GM18907 (cell line): ENCODE data around the gene ADAP1.
"Not testable (repeated sequence)": the region's sequence is repeated elsewhere in the genome, so short reads cannot be mapped to it uniquely, and the experiment has no call there.

ENCODE experiments used
- ATAC-seq: cut with Tn5 transposase; IDR thresholded peaks from one replicate; pipeline ENCODE4 v1.9.1; 2021; ENCODE audit warnings: mild to moderate bottlenecking, moderate library complexity; ENCODE audit not compliant: unreplicated experiment

The ADAP1 gene

GRCh38 chr7:910931-911431, 43.5 kb downstream of the ADAP1 start:
- ATAC-seq, result no peak

GRCh38 chr7:910441-910861, 44.0 kb downstream of the ADAP1 start:
- ATAC-seq, result no peak

DNA sequence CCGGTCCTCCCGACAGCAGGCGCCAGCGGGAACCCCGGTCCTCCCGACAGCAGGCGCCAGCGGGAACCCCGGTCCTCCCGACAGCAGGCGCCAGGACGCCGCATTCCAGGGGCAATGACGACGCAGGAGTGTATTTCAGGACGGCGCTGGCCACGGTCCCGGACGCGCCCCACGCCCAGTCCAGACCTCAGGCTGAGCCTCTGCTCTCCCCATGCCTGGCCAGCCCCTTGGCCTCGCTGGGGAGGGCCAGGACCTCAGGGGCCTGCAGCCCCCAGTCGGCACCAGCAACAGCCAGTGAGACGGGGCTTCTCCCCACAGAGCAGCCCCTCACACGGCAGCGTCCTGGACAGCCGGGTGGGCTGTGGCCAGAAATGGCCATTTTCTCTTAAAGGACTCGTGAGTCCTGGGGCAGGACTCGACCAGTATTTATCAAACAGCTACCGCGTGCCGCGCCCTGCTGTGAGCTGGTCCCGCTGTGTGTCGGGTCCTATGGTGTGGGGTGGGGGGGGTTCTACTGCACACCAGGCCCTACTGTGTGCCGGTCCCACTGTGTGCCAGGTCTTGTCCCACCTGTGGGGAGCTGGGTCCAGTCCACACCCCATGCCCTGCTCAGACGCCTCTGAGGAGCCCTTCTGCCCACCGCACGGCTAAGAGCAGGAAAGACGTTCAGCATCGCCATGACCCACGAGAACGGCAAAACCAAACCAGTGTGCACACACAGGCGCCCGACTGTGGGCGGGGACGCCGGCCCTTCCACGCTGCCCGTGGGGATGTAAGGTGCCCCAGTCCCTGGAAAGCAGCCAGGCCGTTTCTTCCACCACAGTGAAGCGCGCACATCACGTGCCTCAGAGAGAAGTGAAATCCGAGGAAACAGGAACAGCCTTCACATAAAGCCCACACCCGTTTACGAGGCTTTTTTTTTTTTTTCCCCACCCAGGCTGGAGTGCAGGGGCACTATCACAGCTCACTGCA, 44.8 kb downstream of the ADAP1 start:
- ATAC-seq, result no peak

- ATAC-seq, result not testable (repeated sequence)
Observed at GRCh38 chr7:908591-909357, 45.7 kb downstream of the ADAP1 start.

DNA sequence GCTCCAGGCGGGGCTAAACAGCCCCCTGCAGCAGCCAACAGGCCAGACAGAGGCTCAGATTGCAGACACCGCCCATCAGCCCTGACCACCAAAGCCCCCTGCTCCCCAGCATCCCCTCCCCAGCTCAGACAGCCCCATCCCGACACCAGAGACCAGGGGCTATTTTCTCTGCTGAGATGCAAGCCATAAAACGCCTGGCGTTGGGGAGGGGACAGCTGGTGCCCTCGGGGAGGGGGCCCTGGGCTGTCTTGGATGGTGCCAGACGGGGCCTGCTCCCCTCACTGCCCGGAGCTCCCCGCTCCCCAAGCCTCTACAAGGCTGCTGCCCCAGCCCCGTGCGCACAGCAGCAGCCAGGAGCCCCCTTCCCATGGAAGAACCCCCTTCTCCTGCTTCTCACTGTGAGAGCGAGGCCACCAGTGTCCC, 46.3 kb downstream of the ADAP1 start:
- ATAC-seq, result no peak

DNA sequence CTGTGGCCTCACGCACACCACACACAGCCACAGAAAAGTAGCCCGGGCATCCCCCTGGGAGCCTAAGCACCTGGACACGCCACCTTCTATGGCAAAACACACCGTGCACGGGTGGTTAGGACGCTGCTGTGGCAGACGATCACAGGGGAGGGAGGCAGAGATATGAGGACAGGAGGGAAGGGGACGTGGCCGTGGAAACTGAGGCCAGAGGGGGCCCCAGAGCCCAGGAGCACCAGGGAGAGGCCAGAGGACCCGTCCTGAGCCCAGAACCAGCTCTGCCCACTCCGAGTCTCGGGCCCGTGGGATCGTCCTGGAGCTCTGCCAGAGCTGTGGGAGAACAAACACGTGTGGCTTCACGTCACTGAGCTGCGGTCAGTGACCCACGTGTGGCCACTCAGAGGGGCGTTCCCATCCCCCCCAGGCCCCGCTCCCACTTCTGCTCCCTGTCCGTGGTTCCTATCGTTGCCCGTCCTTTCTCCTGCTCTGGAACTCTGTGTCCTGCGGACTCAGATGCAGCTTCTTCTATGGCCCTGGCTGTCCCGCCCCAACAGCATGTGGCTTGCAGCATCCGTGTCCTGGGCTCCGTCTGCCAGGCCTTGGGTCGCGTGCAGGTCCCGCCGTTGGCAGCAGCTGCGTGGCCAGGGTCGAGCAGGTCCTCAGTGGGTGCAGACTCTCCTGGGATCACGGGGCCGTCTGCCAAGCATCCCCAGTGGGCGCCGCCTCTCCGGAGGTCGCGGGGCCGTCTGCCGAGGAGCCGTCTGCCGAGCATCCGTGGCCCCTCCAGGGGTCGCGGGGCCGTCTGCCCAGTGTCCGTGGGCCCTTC, 47.1 kb downstream of the ADAP1 start:
- ATAC-seq, result no peak

GRCh38 chr7:906776-907157, 47.7 kb downstream of the ADAP1 start:
- ATAC-seq, result no peak

GRCh38 chr7:904847-905246, 49.6 kb downstream of the ADAP1 start:
- ATAC-seq, result no peak

- ATAC-seq, result no peak
Observed at GRCh38 chr7:903921-904755, 50.3 kb downstream of the ADAP1 start.

GRCh38 chr7:902996-903395, 51.5 kb downstream of the ADAP1 start:
- ATAC-seq, result no peak

DNA sequence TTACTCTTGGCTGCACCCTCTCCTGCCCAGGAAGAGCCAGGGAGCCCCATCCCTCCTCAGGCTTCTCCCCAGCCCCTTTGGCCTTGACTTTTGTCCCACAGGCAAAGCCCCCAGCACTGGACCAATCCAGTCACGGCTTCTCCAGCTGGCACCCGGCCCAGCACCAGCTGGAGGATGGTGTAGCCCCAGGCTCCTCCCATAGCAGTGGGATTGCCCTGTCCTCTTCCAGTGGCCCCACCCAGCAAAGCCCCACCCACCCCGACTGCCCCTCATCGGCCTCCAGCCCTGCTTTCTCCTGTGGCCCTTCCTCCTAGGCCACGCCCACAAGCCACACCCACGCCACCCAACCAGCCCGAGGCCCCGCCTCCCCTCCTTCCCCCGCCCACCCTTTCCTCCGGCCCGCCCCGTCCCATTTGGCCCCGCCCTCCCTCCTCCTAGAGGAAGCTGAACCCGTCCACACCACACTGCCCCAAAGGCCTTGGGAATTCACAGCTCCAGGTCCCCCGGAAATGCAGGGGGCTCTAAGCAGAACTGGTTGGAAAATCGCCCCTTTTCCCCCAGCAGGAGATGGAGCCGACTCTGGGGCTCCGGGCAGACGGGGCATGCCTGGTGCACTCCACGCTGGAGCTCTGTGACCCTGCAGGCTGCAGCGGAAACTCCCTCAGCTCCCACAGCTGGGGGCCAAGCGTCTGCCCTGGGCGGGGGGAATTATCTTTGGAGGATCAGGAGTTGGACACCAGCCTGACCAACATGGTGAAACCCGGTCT, 52.9 kb downstream of the ADAP1 start:
- no peak for ATAC-seq

DNA sequence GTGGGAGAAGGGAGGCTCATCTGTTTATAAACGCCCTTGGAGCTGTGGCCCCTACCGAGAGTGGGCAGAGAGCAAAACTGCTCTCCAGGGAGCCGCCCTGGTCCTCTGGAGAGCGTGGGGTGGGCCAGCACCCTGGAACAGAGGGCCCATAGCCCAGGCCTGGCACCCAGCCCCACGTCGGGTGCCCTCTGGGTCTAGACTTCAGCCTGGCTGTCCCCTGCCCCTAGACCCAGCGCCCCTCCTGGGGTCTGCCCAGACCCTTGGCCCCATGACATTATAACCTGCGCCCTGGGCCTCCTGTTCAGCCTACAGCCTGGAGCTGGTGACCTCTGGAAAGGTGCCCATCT, 53.5 kb downstream of the ADAP1 start:
- ATAC-seq, result no peak

DNA sequence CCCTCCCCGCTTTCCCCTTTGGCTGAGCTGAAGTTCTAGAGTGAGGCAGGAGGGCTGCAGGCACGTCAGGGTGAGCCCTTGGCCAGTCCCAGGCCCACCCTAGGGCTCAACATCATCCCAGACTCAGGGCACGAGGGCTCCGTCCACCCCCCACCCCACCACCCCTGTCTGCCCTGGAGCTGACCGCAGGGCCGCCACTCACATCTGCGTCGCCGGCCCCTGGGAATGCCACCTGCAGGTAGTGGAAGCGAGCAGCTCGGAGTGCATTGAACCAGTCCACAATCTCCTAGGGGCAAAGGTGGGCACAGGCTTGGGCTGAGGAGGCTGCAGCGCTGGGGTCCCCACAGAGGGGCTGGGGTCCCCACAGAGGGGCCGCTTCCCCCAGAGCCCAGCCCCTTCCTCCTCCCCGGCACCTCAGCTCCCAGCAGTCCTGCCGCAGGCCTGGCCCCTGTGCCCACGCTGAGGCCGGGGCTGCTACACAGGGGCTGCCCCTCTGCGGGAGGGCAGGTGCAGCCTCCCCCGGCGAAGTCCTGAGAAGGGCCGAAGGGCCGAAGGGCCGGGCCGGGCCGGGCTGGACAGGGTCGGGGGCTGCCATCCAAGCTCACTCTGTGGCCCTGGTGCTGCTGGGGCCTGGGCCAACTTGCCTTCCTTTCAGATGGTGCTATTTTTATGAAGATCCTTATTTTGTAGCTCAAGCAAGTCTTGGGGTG, 54.0 kb downstream of the ADAP1 start:
- ATAC-seq, result no peak

GRCh38 chr7:899806-900205, 54.7 kb downstream of the ADAP1 start:
- no peak for ATAC-seq

DNA sequence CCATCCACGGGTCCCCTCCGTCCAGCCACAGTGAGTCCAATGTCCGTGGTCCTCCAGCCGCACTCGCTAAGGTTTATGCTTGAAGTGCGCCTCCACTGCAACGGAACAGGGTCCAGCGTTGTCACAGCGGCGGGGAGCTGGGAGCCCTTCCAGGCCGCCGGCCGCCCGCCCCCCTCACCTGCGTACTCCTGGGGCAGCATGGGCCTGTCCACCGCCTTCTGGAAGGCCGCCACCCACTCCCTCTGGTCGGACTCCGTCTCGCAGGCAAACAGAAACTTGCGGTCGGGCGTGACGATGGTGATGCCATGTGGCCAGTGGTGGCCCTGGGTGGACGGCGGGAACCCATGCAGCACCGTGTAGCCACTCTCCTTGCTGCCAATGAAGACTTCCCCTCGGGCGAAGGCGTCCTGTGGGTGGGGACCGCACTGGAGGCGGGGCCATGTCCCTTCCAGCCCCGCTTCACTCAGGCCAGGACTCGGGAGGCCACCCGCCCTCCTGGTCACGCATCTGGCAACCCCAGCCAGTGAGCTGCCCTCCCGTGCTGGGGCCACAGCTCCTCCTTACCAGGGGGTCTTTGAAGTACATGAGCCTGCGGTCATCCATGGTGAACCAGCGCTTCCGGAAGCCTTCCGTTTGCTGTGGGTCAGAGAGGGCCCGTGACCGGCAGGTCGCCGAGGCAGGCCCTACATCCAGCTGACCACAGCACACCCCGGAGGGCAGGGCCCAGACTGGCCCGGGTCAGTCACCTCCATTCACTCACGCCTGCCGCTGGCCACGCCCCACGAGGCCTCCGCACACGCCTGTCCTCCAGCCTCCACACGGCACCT, 55.4 kb downstream of the ADAP1 start:
- no peak for ATAC-seq

- ATAC-seq, result no peak
Observed at GRCh38 chr7:898460-898854, 56.0 kb downstream of the ADAP1 start.

DNA sequence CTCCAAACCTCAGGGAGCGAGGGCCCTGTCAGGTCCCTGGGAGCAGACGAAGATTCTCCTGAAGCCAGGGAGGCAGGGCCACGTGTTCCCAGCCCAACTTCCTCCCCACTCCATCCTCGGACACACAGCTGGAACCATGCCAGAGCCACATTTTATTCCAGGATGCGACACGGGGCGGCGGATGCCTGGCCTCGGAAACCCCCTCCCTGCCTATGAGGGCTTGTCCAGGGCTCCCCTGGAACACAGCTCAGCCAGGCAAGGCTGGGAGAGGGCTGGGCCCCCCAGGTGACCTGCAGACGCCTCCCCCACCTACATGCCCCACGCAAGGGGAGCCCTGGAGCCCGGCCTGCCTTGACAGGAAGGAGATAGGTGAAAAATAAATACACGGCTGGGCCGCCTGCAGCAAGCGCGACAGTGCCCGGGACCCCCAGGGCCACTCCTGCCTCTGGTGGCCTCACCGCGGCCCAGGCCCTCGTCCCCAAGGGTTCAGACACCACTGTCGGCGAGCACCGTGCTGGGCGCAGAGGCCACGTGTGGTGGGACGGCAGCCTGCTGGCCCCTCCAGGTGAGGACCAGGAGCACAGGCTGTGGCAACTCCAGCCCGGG, 56.6 kb downstream of the ADAP1 start:
- ATAC-seq, result no peak
